Thyroid gland (tissue), 4 donors: ENCODE measurements around the gene GFRA4.

Experiments used
- POLR2A ChIP-seq, 2 donors: fragments of 450-650 bp; IDR thresholded peaks; one replicate each; pipeline ENCODE4 v1.6.1; 2017; ENCODE audit warnings: antibody characterized with exemption in 2 of 2, mild to moderate bottlenecking in 2 of 2, moderate library complexity in 1 of 2
- TF ChIP-seq, protein P1 (sequence below), 6 experiments: fragments of 200-600 bp in 3 of 6; fragments of 450-650 bp in 3 of 6; sonication (generic) in 3 of 6; IDR thresholded peaks; one replicate each; pipeline ENCODE4 v1.5.1; 2016 to 2019; ENCODE audit warnings: antibody characterized with exemption in 6 of 6, mild to moderate bottlenecking in 2 of 6, inconsistent platforms in 1 of 6, moderate library complexity in 1 of 6

DNA sequence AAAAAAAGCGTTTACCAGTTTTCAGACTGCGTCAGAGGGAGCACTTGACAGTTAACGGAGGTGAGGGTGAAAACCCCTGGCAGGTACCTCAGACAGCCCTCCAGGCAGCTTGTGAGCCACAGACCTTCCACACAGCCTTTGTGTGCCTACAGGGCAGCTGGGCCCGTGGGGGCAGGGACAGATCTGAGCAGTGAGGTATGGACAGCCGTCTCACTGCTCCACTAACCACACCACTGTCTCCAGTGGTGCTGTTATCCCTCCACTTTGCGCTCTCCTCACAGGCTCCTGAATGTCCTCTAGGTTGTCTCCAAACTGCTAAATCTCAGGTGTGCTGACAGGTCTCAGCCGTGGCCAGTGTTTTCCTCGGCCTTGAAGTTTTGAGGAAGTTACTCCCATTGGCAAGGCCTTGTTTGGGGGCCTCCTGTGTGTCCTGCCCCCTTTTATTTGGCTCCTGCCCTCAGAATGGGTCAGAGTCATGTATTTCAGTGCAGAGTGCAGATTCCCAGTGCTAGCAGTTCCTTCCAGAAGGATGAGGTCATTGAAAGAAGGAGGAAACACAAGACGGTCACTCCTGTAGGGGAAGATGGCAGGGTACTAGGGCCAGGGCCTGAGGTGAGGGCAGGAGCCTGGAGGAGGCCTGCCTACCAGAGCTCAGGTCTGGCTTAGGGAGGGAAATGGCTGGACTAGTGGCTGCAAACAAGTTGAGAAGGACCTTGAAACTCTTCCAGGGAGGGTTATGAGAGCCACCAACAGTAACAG lies 11.8 kb downstream of the GFRA4 start:
- TF ChIP-seq, protein P1, sequence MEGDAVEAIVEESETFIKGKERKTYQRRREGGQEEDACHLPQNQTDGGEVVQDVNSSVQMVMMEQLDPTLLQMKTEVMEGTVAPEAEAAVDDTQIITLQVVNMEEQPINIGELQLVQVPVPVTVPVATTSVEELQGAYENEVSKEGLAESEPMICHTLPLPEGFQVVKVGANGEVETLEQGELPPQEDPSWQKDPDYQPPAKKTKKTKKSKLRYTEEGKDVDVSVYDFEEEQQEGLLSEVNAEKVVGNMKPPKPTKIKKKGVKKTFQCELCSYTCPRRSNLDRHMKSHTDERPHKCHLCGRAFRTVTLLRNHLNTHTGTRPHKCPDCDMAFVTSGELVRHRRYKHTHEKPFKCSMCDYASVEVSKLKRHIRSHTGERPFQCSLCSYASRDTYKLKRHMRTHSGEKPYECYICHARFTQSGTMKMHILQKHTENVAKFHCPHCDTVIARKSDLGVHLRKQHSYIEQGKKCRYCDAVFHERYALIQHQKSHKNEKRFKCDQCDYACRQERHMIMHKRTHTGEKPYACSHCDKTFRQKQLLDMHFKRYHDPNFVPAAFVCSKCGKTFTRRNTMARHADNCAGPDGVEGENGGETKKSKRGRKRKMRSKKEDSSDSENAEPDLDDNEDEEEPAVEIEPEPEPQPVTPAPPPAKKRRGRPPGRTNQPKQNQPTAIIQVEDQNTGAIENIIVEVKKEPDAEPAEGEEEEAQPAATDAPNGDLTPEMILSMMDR (IDR thresholded peaks at IDR 0.05), result no peak
- TF ChIP-seq POLR2A (IDR thresholded peaks at IDR 0.05), result no peak
